ENCODE results near the gene MALRD1.
A peak's percentile ranks its signal among the peaks of the same experiment; 100 is the strongest.

MALRD1 gene

DNA sequence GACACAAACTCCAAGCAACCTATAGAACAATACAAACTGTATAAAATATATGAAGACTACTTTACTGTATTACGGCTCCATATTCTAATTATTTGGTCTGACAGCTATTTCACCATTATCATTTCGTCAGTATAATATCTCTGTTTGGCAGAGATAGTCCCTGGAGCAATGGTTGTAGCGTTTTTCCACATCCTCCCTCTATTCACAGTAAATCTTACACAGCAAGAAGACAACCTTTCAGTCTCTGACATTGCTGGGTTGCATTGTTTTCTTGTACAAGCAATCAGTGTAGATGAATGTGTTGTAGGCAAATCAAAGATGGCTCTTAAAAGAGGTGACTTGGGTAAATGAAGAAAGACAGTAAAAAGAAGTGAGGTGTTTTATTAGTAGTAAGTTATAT is 662.0 kb downstream of the MALRD1 start:
- no peak overlapping the region for H3K9ac ChIP-seq (ENCODE audit: low read length)
- H3K36me3 ChIP-seq (ENCODE audit: control insufficient read depth, insufficient read depth, low read length): no peaks in the 10 kb centered on the region
- H2BK5ac ChIP-seq (ENCODE audit: low read length): no peak overlapping the region
- H3K4me2 ChIP-seq (ENCODE audit: low read length): no peak overlapping the region
- H2BK15ac ChIP-seq (replicated peaks; ENCODE audit: low read depth): no peak overlapping the region
- no peaks in the 10 kb centered on the region for H3K79me2 ChIP-seq (ENCODE audit: control insufficient read depth, insufficient read depth, low read length)
- no peak overlapping the region for H4K8ac ChIP-seq (ENCODE audit: low read depth, low read length)
- H3K27ac ChIP-seq (ENCODE audit: low read depth, low read length): no peak overlapping the region
- no peaks in the 10 kb centered on the region for H3K79me1 ChIP-seq (ENCODE audit: low read length)
- no peak overlapping the region for H2AK5ac ChIP-seq (ENCODE audit: low read length)
- no peak overlapping the region for H2BK120ac ChIP-seq (ENCODE audit: low read depth, low read length)
- no peaks in the 10 kb centered on the region for H3K27me3 ChIP-seq (ENCODE audit: insufficient read depth, low read length, poor library complexity)
- H3K18ac ChIP-seq (ENCODE audit: low read length): no peak overlapping the region
- H3K4me1 ChIP-seq (ENCODE audit: control insufficient read depth, low read depth, low read length): no peaks in the 10 kb centered on the region
- H3K4me3 ChIP-seq (ENCODE audit: low read length): no peak overlapping the region
- H3K56ac ChIP-seq (ENCODE audit: low read length): no peak overlapping the region
- no CpG with 5 or more reads among the region's 3 CpGs for WGBS (ENCODE audit: extremely low coverage, insufficient coverage, low lambda C conversion rate)
- H4K5ac ChIP-seq (ENCODE audit: low read length): no peak overlapping the region
- H3K4ac ChIP-seq (ENCODE audit: low read depth, low read length): no peak overlapping the region
- H3K23ac ChIP-seq (ENCODE audit: low read length): no peak overlapping the region
- no peak for DNase-seq

DNA sequence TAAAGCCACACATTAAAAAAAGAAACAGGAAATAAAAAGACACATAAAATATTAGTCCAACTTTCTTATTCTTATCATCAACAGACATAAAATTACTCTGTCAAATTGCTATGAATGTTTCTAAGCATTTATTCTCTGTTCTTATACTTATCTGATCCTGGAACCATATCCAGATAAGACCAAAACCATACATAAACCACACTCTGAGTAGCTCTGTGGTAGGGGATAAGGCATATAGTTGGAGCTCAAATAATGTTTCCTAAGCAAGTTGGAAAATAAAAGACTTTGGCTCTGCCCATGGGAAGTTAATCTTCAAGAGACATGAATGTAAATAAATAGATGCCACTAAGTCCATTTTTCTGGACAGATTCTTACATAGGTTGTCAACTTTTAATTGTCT is 664.6 kb downstream of the MALRD1 start:
- H3K4me3 ChIP-seq (ENCODE audit: low read length): no peak overlapping the region
- no peak overlapping the region for H3K23ac ChIP-seq (ENCODE audit: low read length)
- no peak overlapping the region for H3K9ac ChIP-seq (ENCODE audit: low read length)
- H3K27me3 ChIP-seq (ENCODE audit: insufficient read depth, low read length, poor library complexity): no peaks in the 10 kb centered on the region
- H4K8ac ChIP-seq (ENCODE audit: low read depth, low read length): no peak overlapping the region
- no peak overlapping the region for H3K4me2 ChIP-seq (ENCODE audit: low read length)
- H3K4me1 ChIP-seq (ENCODE audit: control insufficient read depth, low read depth, low read length): no peaks in the 10 kb centered on the region
- H4K5ac ChIP-seq (ENCODE audit: low read length): no peak overlapping the region
- no peak overlapping the region for H2AK5ac ChIP-seq (ENCODE audit: low read length)
- no peak overlapping the region for H3K18ac ChIP-seq (ENCODE audit: low read length)
- H2BK15ac ChIP-seq (replicated peaks; ENCODE audit: low read depth): no peak overlapping the region
- no peaks in the 10 kb centered on the region for H3K36me3 ChIP-seq (ENCODE audit: control insufficient read depth, insufficient read depth, low read length)
- no peak overlapping the region for H3K4ac ChIP-seq (ENCODE audit: low read depth, low read length)
- no peak overlapping the region for H3K27ac ChIP-seq (ENCODE audit: low read depth, low read length)
- DNase-seq: no peak
- no peak overlapping the region for H2BK120ac ChIP-seq (ENCODE audit: low read depth, low read length)
- H3K79me1 ChIP-seq (ENCODE audit: low read length): no peaks in the 10 kb centered on the region
- no peak overlapping the region for H2BK5ac ChIP-seq (ENCODE audit: low read length)
- H3K56ac ChIP-seq (ENCODE audit: low read length): no peak overlapping the region
- H3K79me2 ChIP-seq (ENCODE audit: control insufficient read depth, insufficient read depth, low read length): no peaks in the 10 kb centered on the region

DNA sequence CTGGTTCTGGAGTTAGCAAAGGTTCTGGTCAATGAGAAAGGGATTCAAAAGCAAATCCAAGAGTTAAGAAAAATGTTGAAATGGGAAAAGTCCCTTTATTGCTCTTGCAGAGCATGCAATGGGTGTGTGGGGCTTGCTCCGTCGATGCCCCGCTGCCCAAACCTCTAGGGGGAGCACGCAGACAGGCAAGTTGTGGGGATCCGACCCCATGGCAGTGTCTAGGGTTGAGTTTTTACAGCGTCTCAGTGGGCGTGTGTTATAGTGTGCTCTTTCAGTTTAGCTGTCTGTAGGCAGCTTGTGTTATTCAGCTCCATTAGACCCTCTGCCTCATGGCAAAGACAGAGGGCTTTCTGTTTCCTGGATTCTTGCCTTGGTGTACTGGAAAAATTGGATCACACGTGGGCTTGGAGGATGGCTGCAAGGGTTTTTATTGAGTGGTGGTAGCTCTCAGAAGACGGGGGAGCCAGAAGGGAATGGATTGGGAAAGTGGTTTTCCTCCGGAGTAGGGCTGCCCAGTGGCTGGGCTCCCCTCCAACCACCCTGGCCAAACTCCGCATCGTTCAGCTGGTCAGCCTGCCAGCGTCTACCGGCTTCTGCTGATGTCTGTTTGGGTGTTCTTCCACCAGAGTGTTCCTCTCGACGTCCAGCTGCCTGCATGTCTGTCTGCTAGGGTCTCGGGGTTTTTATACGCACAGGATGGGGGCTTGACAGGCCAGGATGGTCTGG is 665.4 kb downstream of the MALRD1 start:
- no peaks in the 10 kb centered on the region for H3K36me3 ChIP-seq (ENCODE audit: control insufficient read depth, insufficient read depth, low read length)
- no peak overlapping the region for H3K27ac ChIP-seq (ENCODE audit: low read depth, low read length)
- H3K9ac ChIP-seq (ENCODE audit: low read length): no peak overlapping the region
- no peak overlapping the region for H4K5ac ChIP-seq (ENCODE audit: low read length)
- no peak overlapping the region for H2BK5ac ChIP-seq (ENCODE audit: low read length)
- H4K8ac ChIP-seq (ENCODE audit: low read depth, low read length): no peak overlapping the region
- no peaks in the 10 kb centered on the region for H3K79me1 ChIP-seq (ENCODE audit: low read length)
- no peak overlapping the region for H3K4me3 ChIP-seq (ENCODE audit: low read length)
- H3K18ac ChIP-seq (ENCODE audit: low read length): no peak overlapping the region
- H3K56ac ChIP-seq (ENCODE audit: low read length): no peak overlapping the region
- H3K4ac ChIP-seq (ENCODE audit: low read depth, low read length): no peak overlapping the region
- no peak overlapping the region for H2BK120ac ChIP-seq (ENCODE audit: low read depth, low read length)
- no peak overlapping the region for H2AK5ac ChIP-seq (ENCODE audit: low read length)
- no peak overlapping the region for H3K4me2 ChIP-seq (ENCODE audit: low read length)
- DNase-seq: peak; percentile 70
- H3K79me2 ChIP-seq (ENCODE audit: control insufficient read depth, insufficient read depth, low read length): no peaks in the 10 kb centered on the region
- no peak overlapping the region for H3K23ac ChIP-seq (ENCODE audit: low read length)
- H2BK15ac ChIP-seq (replicated peaks; ENCODE audit: low read depth): no peak overlapping the region
- H3K27me3 ChIP-seq (ENCODE audit: insufficient read depth, low read length, poor library complexity): no peaks in the 10 kb centered on the region
- WGBS (ENCODE audit: extremely low coverage, insufficient coverage, low lambda C conversion rate): no CpG with 5 or more reads among the region's 18 CpGs
- H3K4me1 ChIP-seq (ENCODE audit: control insufficient read depth, low read depth, low read length): no peaks in the 10 kb centered on the region

DNA sequence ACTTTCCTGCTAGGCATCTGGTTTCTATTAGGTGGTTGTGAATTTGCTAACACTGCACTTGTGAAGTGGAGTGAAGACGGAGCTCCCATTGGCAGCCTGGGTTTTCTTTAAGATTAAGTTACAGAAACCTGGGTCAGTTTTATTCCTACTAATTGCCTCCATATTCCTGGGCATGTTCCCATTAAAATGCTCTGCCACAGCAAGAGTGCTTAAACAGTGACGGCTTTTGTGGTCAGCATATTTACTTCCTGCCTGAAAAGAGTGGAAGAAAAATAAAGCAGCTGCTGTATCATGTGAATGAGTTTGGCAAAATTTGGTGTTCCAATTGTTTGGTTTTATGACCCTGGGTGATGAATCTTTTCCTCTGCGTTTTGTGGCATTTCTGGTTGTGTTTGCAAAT is 670.7 kb downstream of the MALRD1 start:
- Histone ChIP-seq H3K4ac (ENCODE audit: low read depth, low read length) (no peak overlapping the region), H4K5ac (ENCODE audit: low read length) (no peak overlapping the region), H3K23ac (ENCODE audit: low read length) (no peak overlapping the region), H3K27me3 (ENCODE audit: insufficient read depth, low read length, poor library complexity) (no peaks in the 10 kb centered on the region), H4K8ac (ENCODE audit: low read depth, low read length) (no peak overlapping the region), H2BK5ac (ENCODE audit: low read length) (no peak overlapping the region), H3K79me2 (ENCODE audit: control insufficient read depth, insufficient read depth, low read length) (no peaks in the 10 kb centered on the region), H2BK120ac (ENCODE audit: low read depth, low read length) (no peak overlapping the region), H3K79me1 (ENCODE audit: low read length) (no peaks in the 10 kb centered on the region), H3K4me1 (ENCODE audit: control insufficient read depth, low read depth, low read length) (no peaks in the 10 kb centered on the region), H3K9ac (ENCODE audit: low read length) (no peak overlapping the region), H3K56ac (ENCODE audit: low read length) (no peak overlapping the region), H2AK5ac (ENCODE audit: low read length) (no peak overlapping the region), H3K36me3 (ENCODE audit: control insufficient read depth, insufficient read depth, low read length) (no peaks in the 10 kb centered on the region), H3K18ac (ENCODE audit: low read length) (no peak overlapping the region), H3K4me3 (ENCODE audit: low read length) (no peak overlapping the region), H3K27ac (ENCODE audit: low read depth, low read length) (no peak overlapping the region), H2BK15ac (replicated peaks; ENCODE audit: low read depth) (no peak overlapping the region), H3K4me2 (ENCODE audit: low read length) (no peak overlapping the region)
- no CpG with 5 or more reads among the region's 3 CpGs for WGBS (ENCODE audit: extremely low coverage, insufficient coverage, low lambda C conversion rate)
- no peak for DNase-seq

DNA sequence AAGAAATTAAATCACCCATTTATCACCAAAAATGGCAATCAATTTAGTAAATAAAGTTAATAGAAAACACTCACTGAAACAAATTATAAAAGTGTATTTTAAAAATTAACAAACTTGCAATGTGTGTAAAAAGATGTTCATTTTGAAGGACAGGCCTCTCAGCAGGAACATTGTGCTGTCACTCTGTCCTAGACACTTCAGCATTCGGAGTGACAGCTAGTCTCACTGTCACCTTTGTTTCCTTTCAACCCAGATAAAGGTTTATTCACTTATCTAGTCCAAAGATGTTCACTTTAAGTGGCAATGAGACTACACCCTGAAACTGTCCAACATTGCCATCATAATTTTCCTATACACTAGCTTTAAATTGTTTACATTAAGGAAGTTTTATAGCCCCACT is 675.7 kb downstream of the MALRD1 start:
- H2BK120ac ChIP-seq (ENCODE audit: low read depth, low read length): no peak overlapping the region
- no peak overlapping the region for H3K9ac ChIP-seq (ENCODE audit: low read length)
- no peak overlapping the region for H2BK5ac ChIP-seq (ENCODE audit: low read length)
- no peak overlapping the region for H2BK15ac ChIP-seq (replicated peaks; ENCODE audit: low read depth)
- H3K27me3 ChIP-seq (ENCODE audit: insufficient read depth, low read length, poor library complexity): no peaks in the 10 kb centered on the region
- H3K27ac ChIP-seq (ENCODE audit: low read depth, low read length): no peak overlapping the region
- H3K4me1 ChIP-seq (ENCODE audit: control insufficient read depth, low read depth, low read length): no peaks in the 10 kb centered on the region
- no peak overlapping the region for H4K5ac ChIP-seq (ENCODE audit: low read length)
- H3K18ac ChIP-seq (ENCODE audit: low read length): no peak overlapping the region
- H3K56ac ChIP-seq (ENCODE audit: low read length): no peak overlapping the region
- WGBS (ENCODE audit: extremely low coverage, insufficient coverage, low lambda C conversion rate): no CpG with 5 or more reads among the region's 1 CpG
- H3K79me1 ChIP-seq (ENCODE audit: low read length): no peaks in the 10 kb centered on the region
- no peak overlapping the region for H3K4me3 ChIP-seq (ENCODE audit: low read length)
- no peak for DNase-seq
- no peak overlapping the region for H2AK5ac ChIP-seq (ENCODE audit: low read length)
- H3K36me3 ChIP-seq (ENCODE audit: control insufficient read depth, insufficient read depth, low read length): no peaks in the 10 kb centered on the region
- H3K4ac ChIP-seq (ENCODE audit: low read depth, low read length): no peak overlapping the region
- no peaks in the 10 kb centered on the region for H3K79me2 ChIP-seq (ENCODE audit: control insufficient read depth, insufficient read depth, low read length)
- H3K23ac ChIP-seq (ENCODE audit: low read length): no peak overlapping the region
- H3K4me2 ChIP-seq (ENCODE audit: low read length): no peak overlapping the region
- no peak overlapping the region for H4K8ac ChIP-seq (ENCODE audit: low read depth, low read length)

DNA sequence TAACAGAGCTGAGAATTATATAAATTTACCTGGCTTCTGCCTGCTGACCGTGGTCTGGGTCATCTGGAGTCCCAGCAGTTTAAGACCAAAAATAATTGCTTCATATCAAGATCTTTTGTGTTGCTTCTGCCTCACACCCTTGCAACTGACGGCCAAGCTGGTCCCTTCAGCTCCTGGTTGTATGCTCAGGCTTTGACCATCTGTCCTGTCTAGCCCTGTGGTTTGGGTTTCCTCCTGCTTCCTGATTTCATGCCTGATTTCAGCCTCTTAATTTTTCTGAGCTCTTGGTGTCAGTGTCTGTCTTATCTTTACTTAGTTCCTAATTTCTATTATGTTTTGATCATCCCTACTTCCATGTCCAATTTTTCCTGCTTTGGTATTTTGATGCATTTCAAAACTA is 679.8 kb downstream of the MALRD1 start:
- no peak overlapping the region for H4K8ac ChIP-seq (ENCODE audit: low read depth, low read length)
- no peak overlapping the region for H2BK5ac ChIP-seq (ENCODE audit: low read length)
- no peak overlapping the region for H3K23ac ChIP-seq (ENCODE audit: low read length)
- no peak overlapping the region for H3K4me2 ChIP-seq (ENCODE audit: low read length)
- H3K4me1 ChIP-seq (ENCODE audit: control insufficient read depth, low read depth, low read length): no peaks in the 10 kb centered on the region
- H3K9ac ChIP-seq (ENCODE audit: low read length): no peak overlapping the region
- no peak overlapping the region for H2BK15ac ChIP-seq (replicated peaks; ENCODE audit: low read depth)
- no peak overlapping the region for H3K4me3 ChIP-seq (ENCODE audit: low read length)
- no peak overlapping the region for H3K56ac ChIP-seq (ENCODE audit: low read length)
- DNase-seq: no peak
- H2BK120ac ChIP-seq (ENCODE audit: low read depth, low read length): no peak overlapping the region
- H3K79me1 ChIP-seq (ENCODE audit: low read length): no peaks in the 10 kb centered on the region
- WGBS (ENCODE audit: extremely low coverage, insufficient coverage, low lambda C conversion rate): no CpG with 5 or more reads among the region's 2 CpGs
- H3K27me3 ChIP-seq (ENCODE audit: insufficient read depth, low read length, poor library complexity): no peaks in the 10 kb centered on the region
- H3K79me2 ChIP-seq (ENCODE audit: control insufficient read depth, insufficient read depth, low read length): no peaks in the 10 kb centered on the region
- no peak overlapping the region for H3K27ac ChIP-seq (ENCODE audit: low read depth, low read length)
- no peak overlapping the region for H3K4ac ChIP-seq (ENCODE audit: low read depth, low read length)
- H2AK5ac ChIP-seq (ENCODE audit: low read length): no peak overlapping the region
- no peaks in the 10 kb centered on the region for H3K36me3 ChIP-seq (ENCODE audit: control insufficient read depth, insufficient read depth, low read length)
- no peak overlapping the region for H3K18ac ChIP-seq (ENCODE audit: low read length)
- no peak overlapping the region for H4K5ac ChIP-seq (ENCODE audit: low read length)

Data from mesendoderm (in vitro differentiated cells).